ENCODE data around the gene MC2R. TPM values are rescaled to one million over a fixed set of nuclear protein-coding genes. Genes with fewer than 3 reads are reported as not detected.

MC2R gene
- total and polyA plus RNA-seq, 7 donors = 0.48 TPM; not detected in 6

GRCh38 chr18:13913205-13913604 is 2.1 kb downstream of the MC2R start:
- Histone ChIP-seq H3K27me3 (ENCODE audit: insufficient read depth in 3 of 3, low read length in 2 of 3) (no peaks in the 10 kb centered on the region), H3K27ac (no peak overlapping the region), H3K4me3 (no peak overlapping the region), H3K9me3 (no peaks in the 10 kb centered on the region), H3K36me3 (ENCODE audit: insufficient read depth in 1 of 2, low read depth in 1 of 2) (no peaks in the 10 kb centered on the region), H3K4me1 (no peaks in the 10 kb centered on the region)
- DNase-seq (no peak), ATAC-seq (no peak)
- WGBS, 3 donors = 76 to 84% (median 78%) methylated on average over 10 of the region's 10 CpGs
- intact Hi-C loops (cut with DNase I) = no loop called here
- no peak for TF ChIP-seq CTCF (IDR thresholded peaks at IDR 0.05)

- WGBS, 3 donors = 83 to 91% (median 88%) methylated on average over 9 of the region's 9 CpGs
Observed at GRCh38 chr18:13912601-13913000, 2.7 kb downstream of the MC2R start.

GRCh38 chr18:13910986-13911385 is 4.3 kb downstream of the MC2R start:
- WGBS, 3 donors = 85 to 90% (median 86%) methylated on average over 6 of the region's 6 CpGs
- intact Hi-C loops (cut with DNase I) = no loop called here

More at GRCh38 chr18:13912601-13913000, 2.7 kb downstream of the MC2R start:
- ATAC-seq (no peak), DNase-seq (no peak)
- H3K4me1 ChIP-seq = no peaks in the 10 kb centered on the region
- TF ChIP-seq CTCF (IDR thresholded peaks at IDR 0.05) = no peak
- H3K27me3 ChIP-seq (ENCODE audit: insufficient read depth in 3 of 3, low read length in 2 of 3) = no peaks in the 10 kb centered on the region
- no peaks in the 10 kb centered on the region for H3K9me3 ChIP-seq
- intact Hi-C loops (cut with DNase I) = no loop called here
- H3K36me3 ChIP-seq (ENCODE audit: insufficient read depth in 1 of 2, low read depth in 1 of 2) = no peaks in the 10 kb centered on the region
- H3K27ac ChIP-seq = no peak overlapping the region
- H3K4me3 ChIP-seq = no peak overlapping the region

GRCh38 chr18:13910501-13910900 is 4.8 kb downstream of the MC2R start:
- intact Hi-C loops (cut with DNase I) = no loop called here
- DNase-seq (no peak), ATAC-seq (no peak)
- no peaks in the 10 kb centered on the region for H3K27me3 ChIP-seq (ENCODE audit: insufficient read depth in 3 of 3, low read length in 2 of 3)
- no peak overlapping the region for H3K27ac ChIP-seq
- H3K4me3 ChIP-seq = no peak overlapping the region
- H3K36me3 ChIP-seq (ENCODE audit: insufficient read depth in 1 of 2, low read depth in 1 of 2) = no peaks in the 10 kb centered on the region
- TF ChIP-seq CTCF (IDR thresholded peaks at IDR 0.05) = no peak
- H3K9me3 ChIP-seq = no peaks in the 10 kb centered on the region
- H3K4me1 ChIP-seq = no peaks in the 10 kb centered on the region

More at GRCh38 chr18:13910986-13911385, 4.3 kb downstream of the MC2R start:
- H3K27ac ChIP-seq = no peak overlapping the region
- no peak for ATAC-seq
- H3K27me3 ChIP-seq (ENCODE audit: insufficient read depth in 3 of 3, low read length in 2 of 3) = no peaks in the 10 kb centered on the region
- H3K4me3 ChIP-seq = no peak overlapping the region
- H3K9me3 ChIP-seq = no peaks in the 10 kb centered on the region
- TF ChIP-seq CTCF (IDR thresholded peaks at IDR 0.05) = no peak
- H3K4me1 ChIP-seq = no peaks in the 10 kb centered on the region
- no peaks in the 10 kb centered on the region for H3K36me3 ChIP-seq (ENCODE audit: insufficient read depth in 1 of 2, low read depth in 1 of 2)
- no peak for DNase-seq
